HG03520 (cell line): ENCODE measurements around the gene FOXD2.

Source experiments
- ATAC-seq: cut with Tn5 transposase; IDR thresholded peaks from one replicate; pipeline ENCODE4 v1.9.1; 2021; ENCODE audit warnings: mild to moderate bottlenecking, moderate library complexity; ENCODE audit not compliant: unreplicated experiment

FOXD2 gene

GRCh38 chr1:47459253-47459788 lies 21.5 kb downstream of the FOXD2 start:
- no peak for ATAC-seq

GRCh38 chr1:47460040-47460439 lies 22.2 kb downstream of the FOXD2 start:
- ATAC-seq = no peak

- no peak for ATAC-seq
Observed at GRCh38 chr1:47460456-47460855, 22.6 kb downstream of the FOXD2 start.

- ATAC-seq = no peak
Observed at GRCh38 chr1:47465605-47466004, 27.8 kb downstream of the FOXD2 start.

GRCh38 chr1:47468709-47469389 lies 31.0 kb downstream of the FOXD2 start:
- ATAC-seq = no peak

- no peak for ATAC-seq
Observed at GRCh38 chr1:47469390-47469759, 31.5 kb downstream of the FOXD2 start.

GRCh38 chr1:47469910-47470309 lies 32.1 kb downstream of the FOXD2 start:
- ATAC-seq = no peak

GRCh38 chr1:47471163-47471562 lies 33.3 kb downstream of the FOXD2 start:
- no peak for ATAC-seq

- no peak for ATAC-seq
Observed at GRCh38 chr1:47474278-47475193, 36.7 kb downstream of the FOXD2 start.

DNA sequence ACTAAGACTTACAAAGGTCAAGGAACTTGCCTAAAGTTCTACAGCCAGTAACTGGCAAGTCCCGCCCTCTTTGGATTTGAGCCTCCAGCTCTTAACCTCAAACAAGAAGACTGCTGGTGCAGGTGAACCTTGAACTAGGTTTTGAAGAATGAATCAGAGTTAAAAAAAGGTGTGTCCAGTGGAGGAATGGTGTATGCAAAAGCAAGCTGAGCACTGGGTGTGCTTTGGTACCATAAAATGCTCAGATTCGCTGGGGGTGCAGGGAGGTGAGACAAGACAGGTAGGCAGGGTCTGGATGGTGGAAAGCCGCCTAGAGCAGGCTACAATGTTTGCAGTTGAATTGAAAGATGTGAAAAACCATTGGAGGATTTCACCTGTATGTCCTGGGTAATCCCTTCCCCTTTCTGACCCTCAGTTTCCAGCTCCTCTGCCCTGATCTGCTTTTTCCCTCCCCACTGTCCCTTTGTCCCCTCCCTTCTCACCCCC lies 39.8 kb downstream of the FOXD2 start:
- no peak for ATAC-seq

- ATAC-seq = no peak
Observed at GRCh38 chr1:47478090-47478489, 40.2 kb downstream of the FOXD2 start.

DNA sequence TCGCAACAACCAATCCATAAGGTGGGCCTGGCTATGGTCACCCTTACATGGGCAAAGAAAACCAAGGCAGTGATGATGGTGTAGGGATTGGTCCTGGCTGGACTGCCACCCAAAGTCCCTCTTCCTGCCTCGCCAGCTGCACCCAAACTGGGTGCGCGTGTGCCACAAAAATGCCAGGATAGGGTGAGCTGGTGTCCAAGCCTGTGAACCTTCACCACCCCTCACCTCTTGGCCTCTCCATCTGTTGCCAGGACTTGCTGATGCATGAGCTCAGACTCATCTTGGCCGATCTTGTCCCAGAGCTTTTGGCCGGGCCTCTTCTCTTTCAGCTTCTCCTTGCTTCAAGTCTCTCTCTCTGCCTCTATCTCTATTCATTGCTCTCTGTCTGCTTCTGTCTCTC lies 41.8 kb downstream of the FOXD2 start:
- ATAC-seq = no peak

- ATAC-seq = no peak
Observed at GRCh38 chr1:47481936-47482335, 44.1 kb downstream of the FOXD2 start.

DNA sequence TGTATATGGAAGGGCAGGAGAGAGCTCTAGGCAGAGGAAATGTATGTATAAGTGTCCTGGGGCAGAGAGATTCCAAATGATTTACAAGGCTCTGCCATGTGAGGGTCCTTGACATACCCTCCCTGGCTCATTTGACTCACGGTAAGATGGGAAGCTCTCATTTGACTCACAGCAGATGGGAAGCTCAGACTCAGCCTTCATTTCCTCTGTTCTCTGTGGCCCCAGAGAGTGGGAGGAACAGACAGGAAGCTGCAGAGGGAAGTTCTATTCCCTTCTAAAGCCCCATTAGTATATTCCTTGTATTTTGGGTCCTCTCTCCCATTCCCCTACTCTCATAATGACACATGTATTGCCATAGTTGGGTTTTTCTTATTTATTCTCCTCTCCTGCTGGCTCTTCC lies 44.9 kb downstream of the FOXD2 start:
- ATAC-seq = no peak

DNA sequence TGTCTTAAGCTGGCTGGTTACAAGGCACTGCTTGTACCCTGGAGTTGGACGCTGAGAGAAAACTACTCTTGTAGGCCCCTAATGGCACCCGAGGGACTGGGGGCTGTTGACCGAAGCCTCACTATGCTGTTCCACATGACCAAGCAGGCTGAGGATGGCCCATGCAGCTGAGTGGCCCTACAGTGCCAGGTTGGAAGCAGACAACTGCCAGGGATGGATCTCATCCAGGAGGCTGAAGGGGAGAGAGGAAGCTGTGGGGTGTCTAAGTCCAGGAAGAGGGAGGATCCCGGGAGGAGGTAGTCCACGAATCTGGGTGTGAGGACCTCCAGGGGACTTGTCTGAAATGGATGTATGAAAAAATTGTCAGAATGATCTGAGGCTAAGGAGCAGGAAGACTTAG lies 45.8 kb downstream of the FOXD2 start:
- ATAC-seq = no peak

DNA sequence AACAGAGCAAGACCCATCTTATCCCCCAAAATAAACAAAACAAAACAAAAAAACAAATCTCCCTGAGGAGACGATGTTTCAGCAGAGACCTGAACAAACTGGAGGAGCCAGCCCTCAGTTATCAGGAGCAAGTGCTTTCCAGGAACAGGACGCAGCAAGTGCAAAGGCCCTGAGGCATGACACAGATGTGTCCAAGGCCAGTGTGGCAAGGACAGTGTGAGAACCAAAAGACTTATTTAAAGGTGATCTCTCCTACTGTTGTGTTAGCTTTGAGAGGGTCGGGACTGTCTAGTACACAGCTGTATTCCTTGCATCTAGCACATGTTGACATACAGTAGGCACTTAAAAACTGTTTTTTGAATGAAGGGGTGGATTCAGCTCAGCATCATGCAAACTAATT lies 48.0 kb downstream of the FOXD2 start:
- no peak for ATAC-seq

DNA sequence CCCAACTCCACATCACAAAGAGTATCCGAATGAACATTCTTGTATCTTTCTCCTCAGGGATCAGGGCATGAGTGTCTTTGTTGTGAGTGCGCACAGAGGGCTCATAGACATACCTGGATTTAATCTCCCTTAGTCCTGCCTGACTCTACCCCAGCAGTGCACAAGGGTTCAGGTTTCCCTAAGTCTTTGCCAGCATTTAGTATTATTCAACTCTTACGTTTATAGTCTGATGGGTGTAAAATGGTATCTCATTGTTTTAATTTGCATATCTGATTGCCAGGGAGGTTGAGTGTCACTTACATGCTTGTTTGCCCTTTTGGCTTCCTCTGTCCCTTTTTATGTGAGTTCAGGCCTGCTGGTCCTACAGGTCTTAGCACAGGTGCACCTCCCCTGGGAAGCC lies 49.5 kb downstream of the FOXD2 start:
- no peak for ATAC-seq

- ATAC-seq = no peak
Observed at GRCh38 chr1:47487850-47488450, 50.1 kb downstream of the FOXD2 start.
